PC-9 (cell line): ENCODE results near the gene TBC1D8. TPM values are rescaled to one million over a fixed set of nuclear protein-coding genes. Genes with fewer than 3 reads are reported as not detected.

Source experiments
- BruUV-seq: library from RNA; stranded (reverse); fragments of 400-500 nt; replicated peaks from 2 replicates; lab custom pipeline; 2021; lab: Mats Ljungman, UMichigan
- CTCF ChIA-PET: fragments of 300-600 bp; sonication (Branson Sonifier 250); formaldehyde crosslinking; loops from one replicate; lab custom pipeline; 2022; ENCODE audit warnings: antibody characterized with exemption; lab: Charles Lee
- POLR2A ChIA-PET: fragments of 300-600 bp; sonication (Branson Sonifier 250); formaldehyde crosslinking; loops from one replicate; lab custom pipeline; 2022; ENCODE audit warnings: antibody characterized with exemption; ENCODE audit not compliant: unreplicated experiment; lab: Charles Lee
- DNase-seq, 2 experiments: peaks; one replicate each; pipeline versions ENCODE4 v3.0.0 to v3.0.0-alpha.2; 2015 to 2022; ENCODE audit warnings: mixed read lengths in 1 of 2
- H2AFZ ChIP-seq: fragments of 200-600 bp; sonication (generic); 2 replicates; pipeline ENCODE4 v1.8.1; 2017; ENCODE audit warnings: antibody characterized with exemption
- H3F3A ChIP-seq: fragments of 200-600 bp; sonication (generic); 2 replicates; pipeline ENCODE4 v1.8.1; 2017; ENCODE audit warnings: antibody characterized with exemption, mild to moderate bottlenecking, low read depth; ENCODE audit not compliant: insufficient read depth
- H3K27ac ChIP-seq: fragments of 200-600 bp; sonication (generic); 2 replicates; pipeline ENCODE4 v1.6.1; 2016; ENCODE audit warnings: mixed run types
- H3K27me3 ChIP-seq: fragments of 200-600 bp; sonication (generic); 2 replicates; pipeline ENCODE4 v1.6.1; 2016; ENCODE audit warnings: low read depth, mixed run types; ENCODE audit not compliant: insufficient read depth
- H3K36me3 ChIP-seq: fragments of 200-600 bp; sonication (generic); 2 replicates; pipeline ENCODE4 v1.6.1; 2016; ENCODE audit warnings: low read depth, mixed run types
- H3K4me1 ChIP-seq: fragments of 200-600 bp; sonication (generic); replicated peaks from 2 replicates; pipeline ENCODE4 v1.6.1; 2016; ENCODE audit warnings: mixed run types; ENCODE audit not compliant: insufficient read depth
- H3K4me2 ChIP-seq: fragments of 200-600 bp; sonication (generic); 2 replicates; pipeline ENCODE4 v1.6.1; 2017; ENCODE audit warnings: mixed run types
- H3K4me3 ChIP-seq: fragments of 200-600 bp; sonication (generic); 2 replicates; pipeline ENCODE4 v1.6.1; 2016; ENCODE audit warnings: mixed run types
- H3K79me2 ChIP-seq: fragments of 200-600 bp; sonication (generic); 2 replicates; pipeline ENCODE4 v1.6.1; 2017; ENCODE audit warnings: low read depth, mixed run types
- H3K9me2 ChIP-seq: fragments of 200-600 bp; sonication (generic); 2 replicates; pipeline ENCODE4 v1.8.1; 2017; ENCODE audit warnings: mild to moderate bottlenecking; ENCODE audit not compliant: insufficient read depth
- H3K9me3 ChIP-seq: fragments of 200-600 bp; sonication (generic); 2 replicates; pipeline ENCODE4 v1.8.1; 2016; ENCODE audit warnings: low read depth; ENCODE audit not compliant: insufficient read depth
- H4K20me1 ChIP-seq: fragments of 200-600 bp; sonication (generic); 2 replicates; pipeline ENCODE4 v1.8.1; 2017; ENCODE audit not compliant: insufficient read depth
- EZH2 ChIP-seq: fragments of 200-600 bp; sonication (generic); IDR thresholded peaks from 2 replicates; pipeline ENCODE4 v1.8.0; 2017; ENCODE audit warnings: antibody characterized with exemption, low read depth
- intact Hi-C: fragments of 100-400 bp; cut with micrococcal nuclease; formaldehyde crosslinking; loops from one replicate; pipeline ENCODE4 v1.10.0; 2022; ENCODE audit not compliant: unreplicated experiment
- total RNA-seq: library from RNA; stranded (reverse); gene quantifications from 2 replicates; pipeline ENCODE4 v1.2.3, GENCODE V29; 2021
- TF ChIP-seq, protein P1 (sequence below): fragments of 200-600 bp; sonication (generic); conservative IDR thresholded peaks from 2 replicates; pipeline ENCODE4 v1.6.1; 2017; ENCODE audit warnings: mixed run types, antibody characterized with exemption, mild to moderate bottlenecking, moderate library complexity

Gene TBC1D8
- total RNA-seq, 1 experiment from 2014 or later = 25.2 TPM

DNA sequence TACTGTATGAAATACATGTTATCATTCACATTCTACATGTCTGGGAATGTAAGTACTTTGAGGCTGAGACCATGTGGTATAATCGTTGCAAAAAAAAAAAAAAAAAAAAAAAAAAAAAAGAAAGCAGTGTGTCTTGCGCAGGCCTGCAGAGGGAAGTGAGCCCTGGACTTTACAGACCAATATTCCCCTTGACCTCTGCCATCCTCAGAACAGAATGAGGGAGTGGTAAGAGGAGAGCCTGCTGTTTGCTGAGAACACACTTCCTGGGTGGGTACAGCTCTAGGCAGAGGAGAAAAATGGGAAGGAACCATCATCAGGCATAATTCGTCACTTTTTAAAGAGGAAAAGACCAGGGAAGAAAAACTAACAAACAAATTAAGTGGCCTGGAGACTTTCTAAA, 28.8 kb upstream of the TBC1D8 start:
- Histone ChIP-seq H3K9me3 (no peaks in the 10 kb centered on the region), H3K36me3 (no peaks in the 10 kb centered on the region), H3K27me3 (no peaks in the 10 kb centered on the region), H3K4me1 (peaks cover 4% of the 10 kb centered on the region; the same call in 1 of the 2 replicates), H3K9me2 (no peaks in the 10 kb centered on the region), H3K79me2 (no peaks in the 10 kb centered on the region), H3K4me3 (no peak overlapping the region), H2AFZ (no peak overlapping the region), H4K20me1 (no peaks in the 10 kb centered on the region), H3K4me2 (no peak overlapping the region), H3F3A (0 out of 2 replicates have a peak, but pooled peaks cover 3% of the 10 kb centered on the region), H3K27ac (no peak overlapping the region)
- TF ChIP-seq, protein P1, sequence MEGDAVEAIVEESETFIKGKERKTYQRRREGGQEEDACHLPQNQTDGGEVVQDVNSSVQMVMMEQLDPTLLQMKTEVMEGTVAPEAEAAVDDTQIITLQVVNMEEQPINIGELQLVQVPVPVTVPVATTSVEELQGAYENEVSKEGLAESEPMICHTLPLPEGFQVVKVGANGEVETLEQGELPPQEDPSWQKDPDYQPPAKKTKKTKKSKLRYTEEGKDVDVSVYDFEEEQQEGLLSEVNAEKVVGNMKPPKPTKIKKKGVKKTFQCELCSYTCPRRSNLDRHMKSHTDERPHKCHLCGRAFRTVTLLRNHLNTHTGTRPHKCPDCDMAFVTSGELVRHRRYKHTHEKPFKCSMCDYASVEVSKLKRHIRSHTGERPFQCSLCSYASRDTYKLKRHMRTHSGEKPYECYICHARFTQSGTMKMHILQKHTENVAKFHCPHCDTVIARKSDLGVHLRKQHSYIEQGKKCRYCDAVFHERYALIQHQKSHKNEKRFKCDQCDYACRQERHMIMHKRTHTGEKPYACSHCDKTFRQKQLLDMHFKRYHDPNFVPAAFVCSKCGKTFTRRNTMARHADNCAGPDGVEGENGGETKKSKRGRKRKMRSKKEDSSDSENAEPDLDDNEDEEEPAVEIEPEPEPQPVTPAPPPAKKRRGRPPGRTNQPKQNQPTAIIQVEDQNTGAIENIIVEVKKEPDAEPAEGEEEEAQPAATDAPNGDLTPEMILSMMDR = no peak
- TF ChIP-seq EZH2 = no peak
- ChIA-PET POLR2A (no interaction called here), CTCF (no interaction called here)
- intact Hi-C loops = no loop called here
- DNase-seq = no peak
- no TSS peak for BruUV-seq

DNA sequence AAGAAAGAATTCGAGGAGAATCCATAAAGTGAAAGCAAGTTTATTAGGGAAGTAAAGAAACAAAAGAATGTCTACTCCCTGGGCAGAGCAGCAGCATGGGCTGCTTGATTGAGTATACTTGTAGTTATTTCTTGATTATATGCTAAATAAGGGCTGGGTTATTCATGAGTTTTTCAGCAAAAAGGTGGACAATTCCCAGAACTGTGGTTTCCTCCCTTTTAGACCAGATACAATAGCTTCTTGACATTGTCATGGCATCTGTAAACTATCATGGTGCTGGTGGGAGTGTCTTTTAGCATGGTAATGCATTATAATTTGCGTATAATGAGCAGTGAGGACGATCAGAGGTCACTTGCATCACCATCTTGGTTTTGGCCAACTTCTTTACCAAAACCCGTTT, 25.6 kb upstream of the TBC1D8 start:
- DNase-seq = no peak
- Histone ChIP-seq H3K4me1 (peaks cover 6% of the 10 kb centered on the region; the same call in 1 of the 2 replicates), H3K9me2 (no peaks in the 10 kb centered on the region), H3F3A (0 out of 2 replicates have a peak, but pooled peaks cover 3% of the 10 kb centered on the region), H3K27ac (no peak overlapping the region), H3K79me2 (no peaks in the 10 kb centered on the region), H3K4me2 (no peak overlapping the region), H3K27me3 (no peaks in the 10 kb centered on the region), H3K4me3 (no peak overlapping the region), H3K9me3 (peaks cover 7% of the 10 kb centered on the region; the same call in 1 of the 2 replicates), H4K20me1 (no peaks in the 10 kb centered on the region), H3K36me3 (no peaks in the 10 kb centered on the region), H2AFZ (no peak overlapping the region)
- intact Hi-C loops = no loop called here
- no TSS peak for BruUV-seq
- POLR2A ChIA-PET = no interaction called here
- CTCF ChIA-PET = no interaction called here
- TF ChIP-seq EZH2 = no peak
- TF ChIP-seq, protein P1 = no peak

DNA sequence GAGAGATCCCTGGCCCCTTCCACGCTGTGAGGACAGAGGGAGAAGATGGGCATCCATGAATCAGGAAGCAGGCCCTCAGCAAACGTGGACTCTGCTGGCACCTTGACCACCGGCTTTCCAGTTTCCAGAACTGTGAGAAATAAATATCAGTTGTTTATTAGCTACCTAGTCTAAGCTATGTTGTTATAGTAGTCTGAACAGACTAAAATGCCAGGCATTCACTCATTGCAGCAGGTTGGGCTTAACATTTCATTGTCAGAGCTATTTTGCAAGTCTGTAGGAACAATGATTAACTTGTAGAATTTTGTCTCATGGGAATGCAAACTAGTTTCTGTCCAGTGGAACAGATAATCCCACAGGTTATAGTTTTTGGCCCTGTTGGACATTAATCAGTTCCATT, 24.8 kb upstream of the TBC1D8 start:
- Histone ChIP-seq H3F3A (0 out of 2 replicates have a peak, but pooled peaks cover 3% of the 10 kb centered on the region), H3K4me1 (peaks cover 6% of the 10 kb centered on the region; the same call in 1 of the 2 replicates), H3K9me2 (no peaks in the 10 kb centered on the region), H3K4me3 (no peak overlapping the region), H3K9me3 (peaks cover 7% of the 10 kb centered on the region; the same call in 1 of the 2 replicates), H2AFZ (no peak overlapping the region), H3K27me3 (no peaks in the 10 kb centered on the region), H4K20me1 (no peaks in the 10 kb centered on the region), H3K36me3 (no peaks in the 10 kb centered on the region), H3K27ac (no peak overlapping the region), H3K79me2 (no peaks in the 10 kb centered on the region), H3K4me2 (no peak overlapping the region)
- intact Hi-C loops = no loop called here
- no peak for DNase-seq
- CTCF ChIA-PET = interaction anchor here (0.6 kb wide), 1 partner anchor 9 kb away, joined by 4 read pairs; no protein-coding TSS in a partner anchor
- TF ChIP-seq, protein P1 = no peak
- no peak for TF ChIP-seq EZH2
- POLR2A ChIA-PET = interaction anchor here (0.6 kb wide), 1 partner anchor 537 kb away, joined by 7 read pairs; no protein-coding TSS in a partner anchor
- BruUV-seq = no TSS peak
